ENCODE data around the gene CACNG3.

GRCh38 chr16:24257958-24258357, 1.8 kb downstream of the CACNG3 start:
- TF ChIP-seq POLR2A (IDR thresholded peaks at IDR 0.05) = no peak
- no peak for TF ChIP-seq CTCF (IDR thresholded peaks at IDR 0.05)
